HG03439 (cell line): ENCODE data around the gene PHLPP2.

Experiments used
- ATAC-seq: cut with Tn5 transposase; IDR thresholded peaks from one replicate; pipeline ENCODE4 v1.9.1; 2021; ENCODE audit warnings: mild to moderate bottlenecking, moderate library complexity; ENCODE audit not compliant: unreplicated experiment

Gene PHLPP2

GRCh38 chr16:71672803-71673581, 51.5 kb downstream of the PHLPP2 start:
- no peak for ATAC-seq

DNA sequence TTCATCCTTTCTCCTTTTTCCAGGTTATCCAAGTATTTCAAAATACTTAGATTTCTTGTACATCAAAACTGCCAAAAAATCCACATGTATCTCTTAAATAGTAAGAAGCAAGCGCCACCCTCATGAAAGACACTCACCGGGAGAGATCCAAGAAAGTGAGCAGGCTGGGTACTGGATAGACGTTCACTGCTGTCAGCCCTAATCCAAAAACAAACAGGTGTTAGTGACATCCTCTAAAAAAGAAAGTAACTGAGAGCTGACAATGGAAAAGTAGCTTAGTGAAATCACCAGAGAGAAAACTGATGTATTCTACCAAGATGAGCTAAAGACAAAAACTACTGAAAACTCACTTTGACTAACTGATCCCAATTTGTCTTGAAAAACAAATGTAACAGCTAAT, 52.4 kb downstream of the PHLPP2 start:
- no peak for ATAC-seq

DNA sequence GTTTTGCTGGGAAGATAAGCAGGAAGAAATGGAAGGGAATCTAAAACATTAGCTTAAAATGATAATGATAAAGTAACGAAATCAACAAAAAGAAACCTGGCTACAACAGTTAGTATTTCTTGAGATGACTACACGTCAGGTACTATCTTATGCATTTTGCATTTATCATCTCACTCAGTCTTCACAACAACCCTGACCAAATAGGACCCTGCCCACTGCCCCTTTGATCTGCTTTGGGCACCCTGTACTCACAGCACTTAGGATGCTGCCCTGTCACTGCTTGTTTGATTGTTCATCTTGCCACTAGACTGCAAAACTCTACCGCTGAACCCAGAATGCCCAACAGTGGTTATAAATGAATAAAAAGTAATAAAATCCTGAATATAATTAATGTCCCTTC, 53.3 kb downstream of the PHLPP2 start:
- no peak for ATAC-seq

GRCh38 chr16:71670537-71670936, 54.0 kb downstream of the PHLPP2 start:
- ATAC-seq, result no peak

DNA sequence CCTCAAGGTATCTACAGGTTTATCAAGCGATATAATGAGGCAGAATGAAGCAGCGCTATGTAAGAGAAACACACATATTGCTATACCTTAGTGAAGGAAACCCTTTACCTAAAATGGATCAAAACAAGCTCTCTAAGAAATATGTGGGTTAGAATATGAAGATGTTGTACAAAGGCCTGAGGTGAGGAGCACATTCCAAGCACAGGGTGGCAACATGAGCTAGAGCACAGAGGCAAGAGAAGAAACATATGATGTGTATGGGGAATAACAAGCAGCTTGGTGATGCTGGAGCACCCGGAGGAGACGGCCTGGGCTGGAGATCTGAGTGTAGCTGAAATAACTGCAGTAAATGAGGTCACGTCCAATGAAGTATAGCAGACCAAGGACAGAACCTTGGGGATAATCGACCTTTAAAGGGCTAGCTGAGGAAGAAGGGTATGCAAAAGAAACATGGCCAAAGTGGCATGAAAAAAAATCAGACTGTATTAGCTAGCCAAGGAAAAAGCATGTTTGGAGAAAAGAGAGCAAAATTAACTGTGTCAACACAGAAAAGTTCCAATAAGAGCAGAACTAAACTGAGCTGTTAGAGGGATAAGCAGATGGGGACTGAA, 54.5 kb downstream of the PHLPP2 start:
- ATAC-seq, result no peak

DNA sequence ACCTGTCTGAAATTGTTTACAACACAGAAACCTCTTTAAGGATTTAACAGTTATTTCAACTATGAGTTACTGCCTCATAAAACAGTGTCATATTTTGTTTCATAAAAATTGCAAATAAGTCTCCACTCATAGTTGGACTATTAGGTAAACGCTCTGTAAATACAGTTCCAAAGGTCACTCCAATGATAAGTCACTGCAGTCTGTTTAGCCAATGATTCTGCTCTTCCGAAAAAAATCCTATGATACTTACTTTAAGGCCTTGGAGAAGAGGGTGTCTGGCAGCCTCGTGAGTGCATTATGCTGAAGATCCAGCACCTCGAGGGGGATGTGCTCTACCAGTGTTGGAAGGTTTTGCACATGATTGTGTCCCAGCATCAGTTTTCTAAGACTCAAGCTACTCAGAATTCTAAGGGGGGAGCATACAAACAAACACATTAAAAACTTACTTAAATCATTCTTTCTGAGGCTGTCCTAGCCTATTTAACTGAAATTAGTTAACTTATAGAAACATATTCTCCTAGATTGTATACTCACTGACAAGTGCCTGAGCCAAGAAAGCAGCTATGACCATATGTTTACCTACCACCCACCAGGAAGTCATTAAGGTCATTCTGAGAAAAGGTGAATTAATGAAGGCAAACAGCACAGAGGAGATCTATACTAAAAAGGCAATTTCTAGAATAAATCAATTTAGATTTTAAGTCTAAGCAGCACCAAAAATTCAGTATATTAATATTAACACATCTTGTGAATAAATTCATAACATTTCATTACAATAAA, 57.4 kb downstream of the PHLPP2 start:
- ATAC-seq, result no peak

GRCh38 chr16:71666264-71666663, 58.2 kb downstream of the PHLPP2 start:
- ATAC-seq, result no peak

- no peak for ATAC-seq
Observed at GRCh38 chr16:71659471-71659870, 65.0 kb downstream of the PHLPP2 start.

DNA sequence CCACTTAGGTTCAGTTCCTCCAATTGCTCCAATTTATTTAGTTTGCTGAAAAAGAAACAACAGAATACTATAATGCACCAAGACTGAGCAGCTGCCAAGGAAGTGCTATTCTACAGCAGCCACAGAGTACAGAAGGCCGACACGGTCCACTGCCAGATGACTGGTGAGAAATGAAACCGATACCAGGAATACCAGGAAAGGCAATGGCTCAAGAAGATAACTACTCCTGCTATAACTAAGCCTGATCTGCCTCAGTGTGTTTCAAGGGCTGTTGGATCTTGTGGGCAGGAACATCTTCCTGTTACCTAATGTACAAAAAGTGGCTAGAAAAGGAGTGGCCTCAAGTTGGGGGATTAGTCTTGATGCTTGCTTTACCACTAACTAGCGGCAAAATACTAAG, 65.7 kb downstream of the PHLPP2 start:
- no peak for ATAC-seq

- no peak for ATAC-seq
Observed at GRCh38 chr16:71649704-71650103, 74.8 kb downstream of the PHLPP2 start.

DNA sequence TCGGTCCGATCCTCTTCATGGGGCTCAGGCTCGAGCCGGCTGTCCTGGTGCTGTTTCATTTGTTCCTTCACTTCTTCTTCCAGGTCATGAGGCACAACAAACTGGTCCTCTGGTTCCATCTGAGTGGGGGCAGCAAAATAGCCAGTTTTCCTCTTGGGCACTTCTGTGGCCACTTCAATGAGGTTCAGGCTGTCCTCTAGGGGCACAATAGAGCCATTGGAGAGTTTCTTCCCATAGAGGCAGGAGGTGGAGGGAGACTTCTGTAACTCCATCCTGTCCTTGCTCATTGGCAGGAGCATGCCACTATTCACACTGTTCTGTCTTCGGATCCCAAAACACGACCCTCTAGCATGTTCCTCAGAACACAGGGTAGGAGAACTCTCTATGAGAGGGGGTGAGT, 75.6 kb downstream of the PHLPP2 start:
- ATAC-seq, result no peak

DNA sequence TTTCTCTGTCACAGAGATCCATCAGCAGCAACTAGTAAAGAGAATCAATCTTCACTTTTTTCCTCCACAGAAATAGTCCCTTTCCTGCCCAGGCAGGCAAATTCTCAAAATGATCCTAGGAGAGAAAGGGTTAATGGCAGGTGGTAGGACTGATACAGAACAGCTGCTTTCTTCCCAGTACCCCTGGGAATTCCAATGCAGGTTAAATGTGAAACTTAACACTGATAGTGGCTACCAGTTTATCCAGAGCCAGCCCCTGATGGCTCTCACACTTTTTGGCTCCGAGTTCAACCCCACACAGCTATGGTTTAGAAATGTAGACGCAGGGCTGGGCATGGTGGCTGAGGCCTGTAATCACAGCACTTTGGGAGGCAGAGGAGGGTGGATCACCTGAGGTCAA, 76.3 kb downstream of the PHLPP2 start:
- no peak for ATAC-seq

DNA sequence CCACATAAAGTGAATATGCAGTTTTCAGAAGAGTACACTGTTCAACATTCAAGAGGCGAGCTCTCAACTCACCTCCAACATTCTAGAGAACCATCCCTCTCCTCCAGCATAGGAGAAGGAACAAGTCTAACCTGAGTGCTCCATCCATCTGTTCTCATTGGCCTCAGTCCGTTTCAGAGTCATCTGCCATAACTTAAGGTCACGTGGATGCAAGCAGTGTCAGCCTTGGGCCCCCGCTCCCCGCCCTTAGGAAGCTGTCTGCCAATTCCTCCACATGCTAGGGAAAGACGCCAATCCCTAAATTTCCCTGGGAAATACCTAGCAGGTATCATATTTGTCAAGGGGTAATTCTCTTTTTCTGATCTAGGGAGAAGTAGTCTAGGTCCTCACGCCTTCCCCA, 77.1 kb downstream of the PHLPP2 start:
- ATAC-seq, result no peak

DNA sequence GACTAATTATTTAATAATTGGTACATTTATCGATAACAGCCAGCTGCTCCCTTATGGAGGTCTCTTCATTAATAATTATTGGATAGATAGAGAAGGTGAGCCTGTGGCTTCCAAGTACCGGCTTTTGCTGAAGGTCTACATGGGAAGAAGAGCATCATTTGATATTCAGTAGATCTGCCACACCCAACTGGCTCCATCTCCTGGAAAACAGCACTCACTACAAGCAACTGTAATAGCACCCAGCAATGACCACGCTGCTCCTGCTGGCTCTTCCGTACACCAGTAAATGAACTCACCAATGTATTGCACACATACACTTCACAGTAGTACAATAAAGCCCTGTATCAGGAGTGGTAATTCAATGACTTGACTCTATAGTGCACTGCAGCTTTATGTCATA, 79.1 kb downstream of the PHLPP2 start:
- no peak for ATAC-seq

- no peak for ATAC-seq
Observed at GRCh38 chr16:71637398-71637797, 87.1 kb downstream of the PHLPP2 start.

DNA sequence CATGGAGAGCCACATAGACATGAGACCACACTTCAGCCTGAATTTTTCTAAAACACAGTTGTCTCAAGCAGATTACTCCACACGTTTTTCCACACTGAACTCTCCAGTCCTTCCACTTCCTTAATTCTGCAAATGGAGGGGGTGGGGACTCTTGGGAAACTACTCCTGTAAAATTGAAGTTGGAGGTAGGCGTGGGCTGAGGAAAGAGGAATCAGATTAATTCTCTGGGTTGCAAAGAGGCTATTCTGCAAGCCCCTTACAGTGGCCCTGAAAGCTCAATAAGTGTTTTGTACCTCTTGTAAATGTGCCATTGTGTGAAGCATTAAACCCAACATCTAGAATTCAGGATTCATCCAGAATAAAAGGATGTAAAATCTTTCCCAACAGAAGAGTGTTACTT, 88.9 kb downstream of the PHLPP2 start:
- no peak for ATAC-seq

GRCh38 chr16:71631776-71632175, 92.7 kb downstream of the PHLPP2 start:
- ATAC-seq, result no peak

GRCh38 chr16:71630808-71631207, 93.7 kb downstream of the PHLPP2 start:
- ATAC-seq, result no peak

DNA sequence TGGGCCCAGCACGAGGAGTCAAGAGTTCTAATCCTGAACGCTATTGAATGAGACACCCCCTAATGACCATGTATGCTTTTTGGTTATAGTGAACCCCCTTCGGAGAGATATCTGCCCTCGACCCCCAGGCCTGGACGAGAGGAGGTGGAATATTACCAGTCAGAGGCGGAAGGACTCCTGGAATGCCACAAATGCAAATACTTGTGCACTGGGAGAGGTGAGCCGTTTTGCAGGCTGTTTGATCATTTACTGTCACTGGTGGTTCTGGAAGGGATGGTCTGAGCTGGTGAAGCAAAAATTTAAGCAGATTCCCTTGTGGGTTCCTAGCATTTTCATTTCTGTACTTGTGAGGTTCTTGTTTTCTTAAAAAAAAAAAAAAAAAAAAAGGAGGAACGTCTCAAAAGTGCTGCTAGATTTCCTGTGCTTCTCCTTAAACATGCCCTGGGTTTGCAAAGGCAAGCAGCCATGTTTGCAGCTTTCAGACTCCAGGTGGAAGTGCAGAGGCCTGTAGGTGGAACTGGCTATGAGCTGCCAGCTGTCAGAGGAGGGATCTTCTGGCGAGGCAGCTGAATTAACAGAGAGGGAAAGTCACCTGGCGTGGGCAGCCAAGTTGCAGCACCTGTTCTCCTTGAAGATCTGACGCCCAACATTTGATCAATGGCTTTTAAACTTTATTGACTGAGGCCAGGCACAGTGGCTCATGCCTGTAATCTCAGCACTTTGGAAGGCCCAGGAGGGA, 95.1 kb downstream of the PHLPP2 start:
- no peak for ATAC-seq

GRCh38 chr16:71628810-71629209, 95.7 kb downstream of the PHLPP2 start:
- ATAC-seq, result no peak

- ATAC-seq, result no peak
Observed at GRCh38 chr16:71627731-71628181, 96.7 kb downstream of the PHLPP2 start.
